ENCODE measurements around the gene AHRR.

GRCh38 chr5:468401-468800 is 146.9 kb downstream of the AHRR start:
- TF ChIP-seq, protein P1, sequence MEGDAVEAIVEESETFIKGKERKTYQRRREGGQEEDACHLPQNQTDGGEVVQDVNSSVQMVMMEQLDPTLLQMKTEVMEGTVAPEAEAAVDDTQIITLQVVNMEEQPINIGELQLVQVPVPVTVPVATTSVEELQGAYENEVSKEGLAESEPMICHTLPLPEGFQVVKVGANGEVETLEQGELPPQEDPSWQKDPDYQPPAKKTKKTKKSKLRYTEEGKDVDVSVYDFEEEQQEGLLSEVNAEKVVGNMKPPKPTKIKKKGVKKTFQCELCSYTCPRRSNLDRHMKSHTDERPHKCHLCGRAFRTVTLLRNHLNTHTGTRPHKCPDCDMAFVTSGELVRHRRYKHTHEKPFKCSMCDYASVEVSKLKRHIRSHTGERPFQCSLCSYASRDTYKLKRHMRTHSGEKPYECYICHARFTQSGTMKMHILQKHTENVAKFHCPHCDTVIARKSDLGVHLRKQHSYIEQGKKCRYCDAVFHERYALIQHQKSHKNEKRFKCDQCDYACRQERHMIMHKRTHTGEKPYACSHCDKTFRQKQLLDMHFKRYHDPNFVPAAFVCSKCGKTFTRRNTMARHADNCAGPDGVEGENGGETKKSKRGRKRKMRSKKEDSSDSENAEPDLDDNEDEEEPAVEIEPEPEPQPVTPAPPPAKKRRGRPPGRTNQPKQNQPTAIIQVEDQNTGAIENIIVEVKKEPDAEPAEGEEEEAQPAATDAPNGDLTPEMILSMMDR (conservative IDR thresholded peaks at IDR 0.05 in 1 of 2, IDR thresholded peaks at IDR 0.05 in 1 of 2; ENCODE audit: low read depth in 1 of 2, low read length in 2 of 2), result no peak
- TF ChIP-seq EZH2 (IDR thresholded peaks at IDR 0.05; ENCODE audit: low read length, missing control alignments), result no peak

Measured in fibroblast of lung (primary cell).